ENCODE results near the gene EVI2A.

- no peak for TF ChIP-seq CTCF (IDR thresholded peaks at IDR 0.05)
- no peak for TF ChIP-seq POLR2A (IDR thresholded peaks at IDR 0.05)
Observed at GRCh38 chr17:31279401-31279800, 42.0 kb downstream of the EVI2A start.
